KMS-11 (cell line): ENCODE measurements around the gene FBLIM1.

Source experiments
- H2AFZ ChIP-seq: fragments of 200-600 bp; sonication (generic); 2 replicates; pipeline ENCODE4 v1.6.1; 2016; ENCODE audit warnings: antibody characterized with exemption, mixed run types, low read depth
- H3K27ac ChIP-seq: fragments of 200-600 bp; sonication (generic); 2 replicates; pipeline ENCODE4 v1.6.1; 2016; ENCODE audit warnings: mild to moderate bottlenecking, mixed run types
- H3K27me3 ChIP-seq: fragments of 200-600 bp; sonication (generic); 2 replicates; pipeline ENCODE4 v1.6.1; 2017; ENCODE audit warnings: mild to moderate bottlenecking, low read depth, mixed run types, moderate library complexity; ENCODE audit not compliant: insufficient read depth
- H3K36me3 ChIP-seq: fragments of 200-600 bp; sonication (generic); 2 replicates; pipeline ENCODE4 v1.6.1; 2017; ENCODE audit warnings: mild to moderate bottlenecking, mixed run types; ENCODE audit not compliant: insufficient read depth
- H3K4me1 ChIP-seq: fragments of 200-600 bp; sonication (generic); 2 replicates; pipeline ENCODE4 v1.6.1; 2016; ENCODE audit warnings: mild to moderate bottlenecking, low read depth, mixed run types; ENCODE audit not compliant: poor library complexity, severe bottlenecking
- H3K4me2 ChIP-seq: fragments of 200-600 bp; sonication (generic); 2 replicates; pipeline ENCODE4 v1.7.0; 2016; ENCODE audit warnings: mild to moderate bottlenecking, mixed run types
- H3K4me3 ChIP-seq: fragments of 200-600 bp; sonication (generic); IDR thresholded peaks from 2 replicates; pipeline ENCODE4 v1.6.1; 2017; ENCODE audit warnings: low read depth, low read length, mixed read lengths; ENCODE audit not compliant: insufficient read depth
- H3K79me2 ChIP-seq: fragments of 200-600 bp; sonication (generic); 2 replicates; pipeline ENCODE4 v1.6.1; 2016; ENCODE audit warnings: low read depth, mixed run types; ENCODE audit not compliant: insufficient read depth
- H3K9ac ChIP-seq: fragments of 200-600 bp; sonication (generic); 2 replicates; pipeline ENCODE4 v1.6.1; 2016; ENCODE audit warnings: mild to moderate bottlenecking, mixed run types
- H4K20me1 ChIP-seq: fragments of 200-600 bp; sonication (generic); 2 replicates; pipeline ENCODE4 v1.6.1; 2016; ENCODE audit warnings: mild to moderate bottlenecking, mixed run types; ENCODE audit not compliant: insufficient read depth
- CTCF ChIP-seq: fragments of 200-600 bp; sonication (generic); conservative IDR thresholded peaks from 2 replicates; pipeline ENCODE4 v1.6.1; 2017; ENCODE audit warnings: low read depth, mild to moderate bottlenecking, antibody characterized with exemption, low read length, moderate library complexity, mixed read lengths

The FBLIM1 gene

GRCh38 chr1:15808955-15809354, 50.4 kb downstream of the FBLIM1 start:
- H3K79me2 ChIP-seq = no peaks in the 10 kb centered on the region
- H2AFZ ChIP-seq = no peak overlapping the region
- no peak for TF ChIP-seq CTCF
- H3K27me3 ChIP-seq = no peaks in the 10 kb centered on the region
- H3K9ac ChIP-seq = no peak overlapping the region
- H4K20me1 ChIP-seq = no peaks in the 10 kb centered on the region
- no peak overlapping the region for H3K4me2 ChIP-seq
- no peaks in the 10 kb centered on the region for H3K4me1 ChIP-seq
- H3K27ac ChIP-seq = no peak overlapping the region
- H3K4me3 ChIP-seq = no peak overlapping the region
- H3K36me3 ChIP-seq = no peaks in the 10 kb centered on the region

GRCh38 chr1:15810073-15810472, 51.5 kb downstream of the FBLIM1 start:
- TF ChIP-seq CTCF = no peak
- Histone ChIP-seq H2AFZ (no peak overlapping the region), H4K20me1 (no peaks in the 10 kb centered on the region), H3K79me2 (no peaks in the 10 kb centered on the region), H3K36me3 (no peaks in the 10 kb centered on the region), H3K4me2 (no peak overlapping the region), H3K9ac (no peak overlapping the region), H3K27me3 (no peaks in the 10 kb centered on the region), H3K4me1 (peaks cover 1% of the 10 kb centered on the region), H3K4me3 (no peak overlapping the region), H3K27ac (no peak overlapping the region)

- Histone ChIP-seq H3K9ac (no peak overlapping the region), H2AFZ (no peak overlapping the region), H3K27ac (no peak overlapping the region), H3K4me3 (no peak overlapping the region), H3K36me3 (no peaks in the 10 kb centered on the region), H3K27me3 (no peaks in the 10 kb centered on the region), H4K20me1 (no peaks in the 10 kb centered on the region), H3K79me2 (no peaks in the 10 kb centered on the region), H3K4me2 (no peak overlapping the region), H3K4me1 (peaks cover 10% of the 10 kb centered on the region)
- TF ChIP-seq CTCF = no peak
These were observed 58.1 kb downstream of the FBLIM1 start for GRCh38 chr1:15816674-15817073.

GRCh38 chr1:15820478-15820877, 61.9 kb downstream of the FBLIM1 start:
- no peak overlapping the region for H3K9ac ChIP-seq
- H3K27ac ChIP-seq = no peak overlapping the region
- H2AFZ ChIP-seq = no peak overlapping the region
- no peaks in the 10 kb centered on the region for H3K36me3 ChIP-seq
- no peak overlapping the region for H3K4me3 ChIP-seq
- no peak for TF ChIP-seq CTCF
- no peaks in the 10 kb centered on the region for H3K79me2 ChIP-seq
- H3K4me1 ChIP-seq = peaks cover 5% of the 10 kb centered on the region
- no peaks in the 10 kb centered on the region for H4K20me1 ChIP-seq
- H3K4me2 ChIP-seq = no peak overlapping the region
- no peaks in the 10 kb centered on the region for H3K27me3 ChIP-seq

- H3K9ac ChIP-seq = no peak overlapping the region
- peaks cover 6% of the 10 kb centered on the region for H3K4me1 ChIP-seq
- H3K79me2 ChIP-seq = no peaks in the 10 kb centered on the region
- H3K4me2 ChIP-seq = no peak overlapping the region
- no peak overlapping the region for H3K4me3 ChIP-seq
- no peaks in the 10 kb centered on the region for H3K36me3 ChIP-seq
- no peaks in the 10 kb centered on the region for H3K27me3 ChIP-seq
- H3K27ac ChIP-seq = no peak overlapping the region
- TF ChIP-seq CTCF = no peak
- H4K20me1 ChIP-seq = no peaks in the 10 kb centered on the region
- H2AFZ ChIP-seq = no peak overlapping the region
These were observed 67.2 kb downstream of the FBLIM1 start for GRCh38 chr1:15825800-15826199.
